Erythroblast (primary cell): Measurements from ENCODE around the gene ARPC1B.

Experiments used
- GATA1 ChIP-seq: IDR thresholded peaks from 2 replicates; pipeline ENCODE4 v1.6.1; 2011; ENCODE audit warnings: low read depth, mild to moderate bottlenecking, control low read depth, low read length, moderate library complexity
- POLR2A ChIP-seq: IDR thresholded peaks from 2 replicates; pipeline ENCODE4 v1.6.1; 2011; ENCODE audit warnings: mild to moderate bottlenecking, low read length

- TF ChIP-seq POLR2A (no peak), GATA1 (no peak)
Observed at GRCh38 chr7:99433158-99433557, 58.6 kb downstream of the ARPC1B start.
